Measurements from ENCODE around the gene GOT1.
A peak's percentile ranks its signal among the peaks of the same experiment; 100 is the strongest.

The GOT1 gene

GRCh38 chr10:99430451-99431189, at the start of gene GOT1:
Gene GOT1, minus strand, starts transcription at chr10:99430624. Its CDS starts 59 bp downstream, at chr10:99430565.
- DNase-seq (ENCODE audit: insufficient read length, low spot score), result peak; percentile 93
- peak; percentile 70 for TF ChIP-seq POLR2A (IDR thresholded peaks at IDR 0.05; ENCODE audit: low read depth, low read length)
- peak; percentile 87 for FAIRE-seq

- DNase-seq (ENCODE audit: insufficient read length, low spot score) (no peak), FAIRE-seq (no peak)
- no peak for TF ChIP-seq POLR2A (IDR thresholded peaks at IDR 0.05; ENCODE audit: low read depth, low read length)
Observed at GRCh38 chr10:99470327-99470726, 39.9 kb upstream of the GOT1 start.

GRCh38 chr10:99467236-99467999, 37.0 kb upstream of the GOT1 start:
- no peak for DNase-seq (ENCODE audit: insufficient read length, low spot score)
- no peak for FAIRE-seq
- TF ChIP-seq POLR2A (IDR thresholded peaks at IDR 0.05; ENCODE audit: low read depth, low read length), result no peak

- no peak for DNase-seq (ENCODE audit: insufficient read length, low spot score)
- no peak for FAIRE-seq
- TF ChIP-seq POLR2A (IDR thresholded peaks at IDR 0.05; ENCODE audit: low read depth, low read length), result no peak
Observed at GRCh38 chr10:99466632-99467223, 36.3 kb upstream of the GOT1 start.

- DNase-seq (ENCODE audit: insufficient read length, low spot score) (peak; percentile 33), FAIRE-seq (peak; percentile 38)
- no peak for TF ChIP-seq POLR2A (IDR thresholded peaks at IDR 0.05; ENCODE audit: low read depth, low read length)
Observed at GRCh38 chr10:99461230-99461629, 30.8 kb upstream of the GOT1 start.

DNA sequence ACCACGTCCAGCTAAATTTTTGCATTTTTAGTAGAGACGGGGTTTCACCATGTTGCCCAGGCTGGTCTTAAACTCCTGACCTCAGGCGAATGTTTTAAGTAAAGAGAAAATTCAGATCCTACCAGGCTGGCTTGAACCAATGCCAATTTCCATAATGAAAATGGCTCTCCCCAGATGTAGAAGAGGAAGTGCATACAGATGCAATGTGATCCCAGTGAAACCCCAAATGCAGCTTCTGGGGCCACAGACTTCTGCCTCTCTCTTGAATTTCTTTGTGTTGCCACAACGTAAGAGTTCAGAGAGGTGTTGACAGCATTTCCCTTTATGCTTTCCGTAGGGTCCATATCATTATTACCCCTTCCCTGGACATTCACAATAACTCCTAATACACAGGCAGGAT, 29.6 kb upstream of the GOT1 start:
- no peak for TF ChIP-seq POLR2A (IDR thresholded peaks at IDR 0.05; ENCODE audit: low read depth, low read length)
- FAIRE-seq, result no peak
- DNase-seq (ENCODE audit: insufficient read length, low spot score), result no peak

DNA sequence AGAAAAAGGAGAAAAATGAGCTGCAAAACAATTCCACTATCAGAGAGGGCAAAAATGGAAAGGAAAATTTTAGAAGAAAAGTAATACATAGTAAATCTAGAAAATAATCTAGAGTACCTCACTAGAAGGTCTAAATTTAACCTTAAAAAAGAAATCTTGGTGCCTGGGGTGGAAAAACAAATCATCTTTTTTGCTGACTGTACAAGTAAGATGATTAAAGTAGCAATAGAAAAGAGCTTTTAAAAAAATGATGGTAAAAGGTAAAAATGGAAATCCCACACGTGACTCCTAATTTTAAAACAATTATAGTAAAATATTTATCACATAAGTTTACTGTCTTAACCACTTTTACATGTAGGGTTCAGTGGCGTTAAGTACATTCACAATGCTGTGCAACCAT, 28.8 kb upstream of the GOT1 start:
- no peak for TF ChIP-seq POLR2A (IDR thresholded peaks at IDR 0.05; ENCODE audit: low read depth, low read length)
- FAIRE-seq, result no peak
- no peak for DNase-seq (ENCODE audit: insufficient read length, low spot score)

- DNase-seq (ENCODE audit: insufficient read length, low spot score) (no peak), FAIRE-seq (no peak)
- TF ChIP-seq POLR2A (IDR thresholded peaks at IDR 0.05; ENCODE audit: low read depth, low read length), result no peak
Observed at GRCh38 chr10:99457813-99458212, 27.4 kb upstream of the GOT1 start.

DNA sequence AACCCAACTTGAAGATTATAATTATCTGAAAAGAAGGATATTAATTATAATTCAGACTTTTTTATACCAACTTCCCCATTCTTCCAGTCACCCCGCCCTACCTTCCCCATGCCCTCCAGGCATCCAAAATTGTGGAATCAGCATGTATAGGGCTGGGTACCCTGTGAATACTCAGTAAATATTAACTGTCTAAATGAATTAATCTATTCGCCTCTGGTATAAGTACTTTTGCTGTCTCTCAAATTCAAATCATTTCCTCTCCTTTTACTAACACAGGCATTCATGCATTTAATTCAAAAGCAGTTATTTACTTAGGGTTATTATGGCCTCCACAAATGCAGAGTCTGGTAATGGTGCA, 26.5 kb upstream of the GOT1 start:
- FAIRE-seq, result no peak
- DNase-seq (ENCODE audit: insufficient read length, low spot score), result no peak
- TF ChIP-seq POLR2A (IDR thresholded peaks at IDR 0.05; ENCODE audit: low read depth, low read length), result no peak

GRCh38 chr10:99456207-99456930, 25.9 kb upstream of the GOT1 start:
- DNase-seq (ENCODE audit: insufficient read length, low spot score) (no peak), FAIRE-seq (no peak)
- TF ChIP-seq POLR2A (IDR thresholded peaks at IDR 0.05; ENCODE audit: low read depth, low read length), result no peak

GRCh38 chr10:99451981-99452380, 21.6 kb upstream of the GOT1 start:
- no peak for FAIRE-seq
- TF ChIP-seq POLR2A (IDR thresholded peaks at IDR 0.05; ENCODE audit: low read depth, low read length), result no peak
- no peak for DNase-seq (ENCODE audit: insufficient read length, low spot score)

GRCh38 chr10:99451499-99451788, 21.0 kb upstream of the GOT1 start:
- FAIRE-seq, result no peak
- no peak for TF ChIP-seq POLR2A (IDR thresholded peaks at IDR 0.05; ENCODE audit: low read depth, low read length)

DNA sequence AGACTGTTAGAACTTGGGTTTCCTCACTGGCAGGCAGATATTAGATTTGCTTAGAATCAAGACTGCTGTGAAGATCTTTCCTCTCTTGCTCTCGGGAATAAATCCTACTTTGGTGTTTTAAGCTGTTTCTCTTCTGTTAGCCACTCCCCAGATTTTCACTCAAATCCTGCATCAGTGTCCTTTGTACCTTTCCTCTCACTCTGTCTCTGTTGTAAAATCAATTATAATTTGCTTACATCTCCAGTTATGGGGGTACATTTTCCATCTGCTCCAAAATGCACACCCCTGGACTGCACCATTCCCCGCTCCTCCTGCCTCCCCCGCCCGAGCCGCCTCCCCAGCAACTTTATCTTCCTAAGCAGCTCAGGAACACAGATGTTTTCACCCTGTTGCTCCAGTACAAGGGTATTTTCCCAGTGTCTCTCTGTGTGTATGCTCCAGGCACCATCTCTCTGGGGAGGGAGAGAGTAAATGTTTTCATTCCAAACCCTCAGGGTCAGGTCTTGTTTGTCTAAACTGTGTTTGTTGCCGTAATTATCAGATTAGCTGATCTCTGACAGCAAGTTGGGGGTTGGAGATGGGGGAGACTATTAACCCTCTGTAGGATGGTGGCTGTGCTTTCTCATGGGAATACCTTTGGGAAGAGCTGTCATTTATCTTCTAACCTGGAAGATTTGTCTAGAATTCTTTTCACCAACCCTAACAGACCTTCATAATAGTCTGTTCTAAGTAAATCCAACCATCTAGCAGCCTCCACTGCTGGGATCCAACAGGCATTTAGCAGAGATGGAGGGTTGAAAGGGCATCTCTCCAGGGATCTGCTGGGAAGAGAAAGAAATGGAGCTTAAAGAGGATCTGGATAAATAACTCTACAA, 20.4 kb upstream of the GOT1 start:
- DNase-seq (ENCODE audit: insufficient read length, low spot score), result no peak
- TF ChIP-seq POLR2A (IDR thresholded peaks at IDR 0.05; ENCODE audit: low read depth, low read length), result no peak
- FAIRE-seq, result no peak

More at GRCh38 chr10:99451499-99451788, 21.0 kb upstream of the GOT1 start:
- DNase-seq (ENCODE audit: insufficient read length, low spot score), result no peak

Measured in H54 (cell line).